NOMO-1 treated with dmso at 0.1 percent for 144 hours (cell line): ENCODE results near the gene CHRNE.
A peak's percentile ranks its signal among the peaks of the same experiment; 100 is the strongest.
"Not testable (repeated sequence)": the region's sequence is repeated elsewhere in the genome, so short reads cannot be mapped to it uniquely, and the experiment has no call there.

Experiments
- DNase-seq: peaks from one replicate; lab custom pipeline; 2025; ENCODE audit not compliant: unreplicated experiment; lab: John Stamatoyannopoulos, UW

The CHRNE gene

GRCh38 chr17:4939796-4940554, 37.1 kb upstream of the CHRNE start, which contains the start of the genes RNF167 and SLC25A11:
TSS of gene RNF167 (plus strand) at chr17:4940268. CDS start at chr17:4940910, 642 bp downstream.
TSS of gene SLC25A11 (minus strand) at chr17:4940046. CDS start at chr17:4939910, 136 bp downstream.
- DNase-seq: peak; percentile 99

DNA sequence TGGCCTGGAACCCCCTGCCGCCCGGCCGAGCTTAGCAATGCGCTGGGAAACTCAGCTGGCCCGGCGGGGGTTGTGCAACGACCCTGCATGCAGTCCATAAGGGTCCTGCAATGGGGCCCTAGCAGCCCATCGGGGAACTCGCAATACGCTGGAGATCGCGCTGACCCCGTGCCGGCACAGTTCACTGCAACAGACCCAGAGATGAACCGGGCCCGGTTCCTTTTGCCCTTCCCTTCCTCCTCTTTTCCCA, 36.6 kb upstream of the CHRNE start:
- no peak for DNase-seq

DNA sequence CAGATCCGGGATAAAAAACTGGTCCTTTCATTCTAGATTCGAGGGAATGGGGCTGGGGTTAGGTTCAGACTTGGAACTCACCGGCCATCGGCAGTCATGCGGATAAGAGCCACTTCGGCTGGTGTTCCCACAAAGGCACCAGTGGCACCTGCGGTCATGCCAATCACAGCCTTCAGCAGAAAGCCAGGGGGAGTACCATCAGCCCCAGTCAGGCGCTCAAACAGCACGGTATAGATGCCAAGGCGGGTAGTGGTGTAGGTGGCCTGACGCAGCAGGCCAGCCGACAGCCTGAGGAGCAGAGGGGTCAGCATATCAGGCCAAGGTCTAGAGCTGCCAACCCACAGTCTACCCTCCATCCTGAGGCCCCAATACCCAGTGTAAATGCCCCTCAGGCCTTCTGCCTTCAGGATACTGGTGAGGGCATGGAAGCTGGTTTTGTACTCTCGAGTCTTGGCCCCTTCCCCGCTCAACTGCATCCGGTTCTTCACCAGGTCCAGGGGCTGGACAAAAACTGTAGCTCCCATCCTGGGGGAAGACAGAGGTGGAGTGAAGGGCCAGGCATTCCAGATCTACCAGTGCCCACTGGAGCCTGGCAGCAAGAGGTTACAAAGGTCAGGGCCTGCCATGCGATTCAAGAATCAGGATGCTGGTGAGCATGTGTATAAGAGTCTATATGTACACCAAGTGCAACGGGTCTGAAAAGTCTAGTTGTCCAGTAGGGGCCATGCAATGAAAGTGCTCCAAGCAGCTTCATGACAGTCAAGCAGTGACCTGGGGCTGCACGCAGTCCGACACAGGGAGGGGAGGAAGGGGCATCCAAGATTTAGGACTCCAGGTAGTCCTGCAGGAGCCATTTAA, 36.0 kb upstream of the CHRNE start:
- DNase-seq: no peak

DNA sequence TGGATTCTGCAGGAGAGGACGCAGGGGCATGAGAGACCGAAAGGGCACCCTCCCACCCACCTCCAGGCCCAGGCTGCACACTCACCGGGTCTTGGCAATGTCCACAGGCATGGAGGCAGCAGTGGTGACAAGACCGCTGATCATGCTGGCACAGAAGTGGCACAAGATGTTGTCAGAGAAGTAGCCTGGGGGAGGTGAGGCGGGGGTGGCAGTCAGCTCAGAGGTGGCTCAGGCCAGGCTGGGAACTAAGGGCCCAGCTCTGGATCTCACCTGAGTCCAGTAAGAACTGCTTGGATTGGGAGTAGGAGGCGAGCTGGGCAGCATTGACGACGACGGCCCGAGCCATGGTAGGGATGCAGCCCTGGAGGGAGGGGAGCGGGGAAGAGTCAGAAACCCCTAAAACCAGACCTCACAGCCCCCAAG, 35.2 kb upstream of the CHRNE start:
- no peak for DNase-seq

- no peak for DNase-seq
Measured at GRCh38 chr17:4937553-4937952, 34.7 kb upstream of the CHRNE start.

GRCh38 chr17:4936436-4936835, 33.5 kb upstream of the CHRNE start:
- DNase-seq: no peak

DNA sequence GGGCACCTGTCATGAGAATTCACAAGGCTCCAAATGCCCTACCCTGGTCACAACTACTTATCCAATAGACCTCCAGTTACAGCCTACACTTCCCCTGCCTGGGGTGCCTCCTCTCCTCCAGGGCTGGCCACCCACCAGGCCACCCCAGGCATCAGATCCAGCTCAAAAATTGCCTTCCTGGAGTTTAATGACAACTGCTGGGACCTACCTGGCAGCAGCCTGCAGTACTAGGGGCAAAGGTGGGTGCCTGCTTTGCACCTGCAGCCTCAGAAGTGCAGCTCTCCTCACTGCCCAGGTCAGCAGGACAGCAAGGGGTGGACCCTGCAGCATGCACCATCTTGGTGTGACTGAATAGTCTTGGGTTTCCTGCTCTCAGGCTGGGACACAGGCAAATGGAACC, 32.8 kb upstream of the CHRNE start:
- no peak for DNase-seq

DNA sequence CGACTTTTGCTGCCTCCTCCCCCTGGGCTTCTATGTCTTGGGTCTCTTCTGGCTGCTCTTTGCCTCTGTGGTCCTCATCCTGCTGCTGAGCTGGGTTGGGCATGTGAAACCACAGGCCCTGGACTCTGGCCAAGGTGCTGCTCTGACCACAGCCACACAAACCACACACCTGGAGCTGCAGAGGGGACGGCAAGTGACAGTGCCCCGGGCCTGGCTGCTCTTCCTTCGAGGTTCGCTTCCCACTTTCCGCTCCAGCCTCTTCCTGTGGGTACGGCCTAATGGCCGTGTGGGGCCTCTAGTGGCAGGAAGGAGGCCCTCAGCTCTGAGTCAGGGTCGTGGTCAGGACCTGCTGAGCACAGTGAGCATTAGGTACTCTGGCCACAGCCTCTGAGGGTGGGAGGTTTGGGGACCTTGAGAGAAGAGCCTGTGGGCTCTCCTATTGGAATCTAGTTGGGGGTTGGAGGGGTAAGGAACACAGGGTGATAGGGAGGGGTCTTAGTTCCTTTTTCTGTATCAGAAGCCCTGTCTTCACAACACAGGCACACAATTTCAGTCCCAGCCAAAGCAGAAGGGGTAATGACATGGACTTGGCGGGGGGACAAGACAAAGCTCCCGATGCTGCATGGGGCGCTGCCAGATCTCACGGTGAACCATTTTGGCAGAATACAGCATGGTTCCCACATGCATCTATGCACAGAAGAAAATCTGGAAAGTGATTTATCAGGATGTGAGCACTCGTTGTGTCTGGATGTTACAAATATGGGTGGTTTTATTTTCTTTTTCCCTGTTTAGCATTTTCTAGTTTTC, 31.5 kb upstream of the CHRNE start:
- DNase-seq: peak; percentile 48

- no peak for DNase-seq
Measured at GRCh38 chr17:4933646-4934045, 30.7 kb upstream of the CHRNE start.

DNA sequence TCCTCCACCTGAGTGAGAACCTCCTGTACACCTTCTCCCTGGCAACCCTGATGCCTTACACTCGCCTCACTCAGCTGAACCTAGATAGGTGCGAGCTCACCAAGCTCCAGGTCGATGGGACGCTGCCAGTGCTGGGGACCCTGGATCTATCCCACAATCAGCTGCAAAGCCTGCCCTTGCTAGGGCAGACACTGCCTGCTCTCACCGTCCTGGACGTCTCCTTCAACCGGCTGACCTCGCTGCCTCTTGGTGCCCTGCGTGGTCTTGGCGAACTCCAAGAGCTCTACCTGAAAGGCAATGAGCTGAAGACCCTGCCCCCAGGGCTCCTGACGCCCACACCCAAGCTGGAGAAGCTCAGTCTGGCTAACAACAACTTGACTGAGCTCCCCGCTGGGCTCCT, 29.9 kb upstream of the CHRNE start:
- no peak for DNase-seq

DNA sequence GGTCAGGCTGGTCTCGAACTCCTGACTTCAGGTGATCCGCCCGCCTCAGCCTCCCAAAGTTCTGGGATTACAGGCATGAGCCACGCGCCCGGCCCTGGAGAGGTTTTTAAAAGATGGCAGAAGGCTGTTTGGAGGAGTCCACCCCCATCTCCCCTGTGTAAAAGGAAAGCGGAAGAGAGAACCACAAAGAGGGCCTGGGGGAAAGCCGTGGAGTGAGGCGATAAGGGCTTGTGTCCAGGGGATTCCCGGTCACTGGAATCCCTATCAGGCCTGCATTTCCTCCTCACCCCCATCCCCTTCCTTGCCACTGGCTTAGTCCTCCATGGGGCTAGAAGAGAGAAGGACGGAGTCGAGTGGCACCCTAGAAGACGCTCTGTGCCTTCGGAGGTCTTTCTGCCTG, 29.1 kb upstream of the CHRNE start, which contains the start of gene GP1BA:
GP1BA (plus strand) TSS at position 315 of the 400 bp plus-strand sequence. CDS start 328 bp downstream, outside the sequence.
- DNase-seq: no peak

DNA sequence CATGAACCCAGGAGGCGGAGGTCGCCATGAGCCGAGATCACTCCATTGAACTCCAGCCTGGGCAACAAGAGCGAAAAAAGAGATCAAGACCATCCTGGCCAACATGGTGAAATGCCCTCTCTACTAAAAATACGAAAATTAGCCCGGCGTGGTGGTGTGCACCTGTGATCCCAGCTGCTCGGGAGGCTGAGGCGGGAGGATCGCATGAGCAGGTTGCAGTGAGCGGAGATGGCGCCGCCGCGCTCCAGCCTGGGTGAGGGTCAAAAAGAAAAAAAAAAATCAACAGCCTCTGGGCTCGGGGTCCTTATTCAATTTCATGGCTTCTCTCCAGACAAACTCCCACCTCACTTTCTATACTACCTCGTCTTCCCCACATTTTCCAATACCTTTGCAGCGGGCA, 26.0 kb upstream of the CHRNE start:
- no peak for DNase-seq

DNA sequence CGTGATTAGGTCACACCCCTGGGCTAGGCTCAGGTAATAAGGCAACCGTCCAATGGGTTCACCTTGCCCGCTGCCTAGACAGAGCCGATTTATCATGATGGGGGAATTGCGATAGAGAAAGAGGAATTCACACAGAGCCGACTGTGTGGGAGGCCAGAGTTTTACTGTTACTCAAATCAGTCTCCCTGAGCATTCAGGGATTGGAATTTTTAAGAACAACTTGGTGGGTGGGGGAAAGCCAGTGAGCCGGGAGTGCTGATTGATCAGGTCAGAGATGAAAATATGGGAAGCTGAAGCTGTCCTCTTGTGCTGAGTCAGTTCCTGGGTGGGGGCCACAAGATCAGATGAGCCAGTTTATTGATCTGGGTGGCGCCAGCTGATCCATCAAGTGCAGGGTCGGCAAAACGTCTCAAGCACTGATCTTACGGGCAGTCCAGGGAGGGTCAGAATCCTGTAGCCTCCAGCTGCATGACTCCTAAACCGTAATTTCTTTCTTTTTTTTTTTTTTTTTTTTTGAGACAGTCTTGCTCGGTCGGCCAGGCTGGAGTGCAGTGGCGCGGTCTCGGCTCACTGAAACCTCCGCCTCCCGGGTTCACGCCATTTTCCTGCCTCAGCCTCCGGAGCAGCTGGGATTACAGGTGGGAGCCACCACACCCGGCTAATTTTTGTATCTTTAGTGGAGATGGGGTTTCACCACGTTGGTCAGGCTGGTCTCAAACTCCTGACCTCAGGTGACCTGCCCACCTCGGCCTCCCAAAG, 23.9 kb upstream of the CHRNE start:
- DNase-seq: not testable (repeated sequence)

- DNase-seq: no peak
Measured at GRCh38 chr17:4921320-4921719, 18.4 kb upstream of the CHRNE start.

GRCh38 chr17:4920351-4921048, 17.6 kb upstream of the CHRNE start:
- DNase-seq: peak; percentile 23

- no peak for DNase-seq
Measured at GRCh38 chr17:4919511-4920047, 16.7 kb upstream of the CHRNE start.

- not testable (repeated sequence) for DNase-seq
Measured at GRCh38 chr17:4914551-4914950, 11.7 kb upstream of the CHRNE start.

DNA sequence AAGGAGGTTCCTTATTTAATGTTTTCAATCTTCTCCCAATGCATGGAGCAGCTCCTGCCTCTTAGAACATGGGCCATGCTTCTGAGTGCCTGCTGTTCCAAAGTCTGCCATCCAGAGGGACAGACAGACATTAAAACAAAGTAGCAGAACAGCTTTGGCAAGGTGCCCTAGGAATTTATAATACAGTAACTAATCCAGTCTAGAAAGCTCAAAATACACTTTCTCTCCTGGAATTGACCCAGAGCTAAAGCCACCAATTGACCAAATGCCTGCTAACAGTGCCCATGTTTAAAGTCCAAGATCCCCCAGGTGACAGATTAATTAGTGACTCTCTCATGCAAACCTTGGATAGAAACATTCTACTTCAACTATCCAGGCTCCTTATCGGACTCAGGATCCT, 11.1 kb upstream of the CHRNE start:
- no peak for DNase-seq

- peak; percentile 88 for DNase-seq
Measured at GRCh38 chr17:4908711-4909496, 6.0 kb upstream of the CHRNE start.
